GM21390 (cell line): ENCODE data around the gene STPG4.
"Not testable (repeated sequence)": the region's sequence is repeated elsewhere in the genome, so short reads cannot be mapped to it uniquely, and the experiment has no call there.

Source experiments
- ATAC-seq: cut with Tn5 transposase; IDR thresholded peaks from one replicate; pipeline ENCODE4 v1.9.1; 2021; ENCODE audit not compliant: unreplicated experiment

The STPG4 gene

DNA sequence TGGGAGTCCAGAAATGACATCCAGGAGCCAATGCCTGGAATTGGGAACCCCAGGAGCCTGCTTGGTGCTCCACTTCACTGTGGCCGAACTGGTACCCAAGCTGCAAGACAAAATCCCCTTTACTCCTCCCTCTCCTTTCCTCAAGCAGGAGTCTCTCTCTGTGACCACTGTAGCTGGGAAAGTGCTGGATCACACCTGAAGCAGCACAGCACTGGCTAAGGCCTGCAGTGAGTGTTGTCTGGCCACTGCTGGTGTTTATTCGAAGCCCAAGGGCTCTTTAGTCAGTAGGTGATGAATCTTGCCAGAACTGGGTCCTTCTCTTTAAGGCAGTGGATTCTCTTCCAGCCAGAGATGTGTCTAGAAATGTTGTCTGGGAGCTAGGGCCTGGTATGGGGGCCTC, 26.4 kb downstream of the STPG4 start:
- no peak for ATAC-seq

DNA sequence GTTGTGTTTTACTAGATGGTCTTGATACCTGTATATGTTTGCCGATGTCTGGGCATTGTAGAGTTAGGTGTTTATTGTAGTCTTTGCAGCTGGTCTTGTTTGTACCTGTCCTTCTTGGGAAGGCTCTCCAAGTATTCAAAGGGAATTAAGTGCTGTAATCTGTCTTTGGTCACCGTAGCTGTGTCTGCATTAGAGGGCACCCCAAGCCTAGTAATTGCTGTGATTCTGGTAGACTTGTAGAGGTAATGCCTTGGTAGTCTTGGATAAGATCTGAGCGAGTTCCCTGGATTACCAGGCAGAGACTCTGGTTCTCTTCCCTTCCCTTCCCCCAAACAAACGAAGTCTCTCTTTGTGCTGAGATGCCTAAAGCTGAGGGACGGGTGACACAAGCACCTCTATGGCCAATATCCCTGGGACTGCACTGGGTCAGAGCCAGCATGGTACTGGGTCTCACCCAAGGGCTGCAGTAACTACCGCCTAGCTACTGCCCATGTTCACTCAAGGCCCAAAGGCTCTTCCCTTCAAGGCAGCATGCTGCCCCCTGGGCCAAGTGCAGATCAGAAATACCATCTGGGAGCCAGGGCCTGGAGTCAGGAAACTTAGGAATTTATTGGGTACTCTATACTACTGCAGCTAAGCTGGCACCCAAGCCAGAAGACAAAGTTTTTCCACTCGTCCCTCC, 27.1 kb downstream of the STPG4 start:
- ATAC-seq: no peak

DNA sequence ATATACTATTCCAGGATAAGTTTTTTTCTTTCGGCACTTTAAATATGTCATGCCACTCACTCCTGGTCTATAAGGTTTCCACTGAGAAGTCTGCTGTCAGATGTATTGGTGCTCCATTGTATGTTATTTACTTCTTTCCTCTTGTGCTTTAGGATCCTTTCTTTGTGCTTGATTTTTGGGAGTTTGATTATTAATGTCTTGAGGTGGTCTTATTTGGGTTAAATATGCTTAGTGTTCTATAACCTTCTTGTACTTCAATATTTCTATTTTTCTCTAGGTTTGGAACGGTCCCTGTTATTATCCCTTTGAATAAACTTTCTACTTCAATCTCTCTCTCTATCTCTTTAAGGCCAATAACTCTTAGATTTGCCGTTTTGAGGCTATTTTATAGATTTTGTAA, 28.3 kb downstream of the STPG4 start:
- ATAC-seq: no peak

DNA sequence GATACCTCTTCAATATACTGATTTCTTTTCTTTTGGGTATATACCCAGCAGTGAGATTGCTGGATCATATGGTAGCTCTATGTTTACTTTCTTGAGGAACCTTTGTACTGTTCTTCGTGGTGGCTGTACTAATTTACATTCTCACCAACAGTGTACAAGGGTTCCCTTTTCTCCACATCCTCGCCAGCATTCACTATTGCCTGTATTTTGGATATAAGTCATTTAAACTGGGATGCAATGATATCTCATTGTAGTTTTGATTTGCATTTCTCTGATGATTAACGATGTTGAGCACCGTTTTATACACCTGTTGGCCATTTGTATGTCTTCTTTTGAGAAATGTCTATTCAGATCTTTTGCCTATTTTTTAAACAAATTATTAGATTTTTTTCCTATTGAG, 30.4 kb downstream of the STPG4 start:
- ATAC-seq: not testable (repeated sequence)

DNA sequence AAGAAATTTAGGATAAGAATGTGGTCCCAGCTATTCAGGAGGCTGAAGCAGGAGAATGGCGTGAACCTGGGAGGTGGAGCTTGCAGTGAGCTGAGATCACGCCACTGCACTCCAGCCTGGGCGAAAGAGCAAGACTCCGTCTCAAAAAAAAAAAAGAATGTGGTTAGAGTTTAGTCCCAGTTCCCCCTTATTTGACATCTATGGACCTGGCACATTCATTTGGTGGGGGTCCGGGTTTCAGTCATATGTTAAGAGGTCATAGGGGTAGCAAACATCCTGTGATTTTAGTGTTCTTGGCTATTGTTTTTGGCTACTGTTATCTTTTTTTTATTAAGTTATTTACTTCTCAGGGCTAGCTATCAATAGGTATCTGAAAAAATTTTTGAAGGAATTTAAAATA, 34.7 kb downstream of the STPG4 start:
- ATAC-seq: not testable (repeated sequence)

DNA sequence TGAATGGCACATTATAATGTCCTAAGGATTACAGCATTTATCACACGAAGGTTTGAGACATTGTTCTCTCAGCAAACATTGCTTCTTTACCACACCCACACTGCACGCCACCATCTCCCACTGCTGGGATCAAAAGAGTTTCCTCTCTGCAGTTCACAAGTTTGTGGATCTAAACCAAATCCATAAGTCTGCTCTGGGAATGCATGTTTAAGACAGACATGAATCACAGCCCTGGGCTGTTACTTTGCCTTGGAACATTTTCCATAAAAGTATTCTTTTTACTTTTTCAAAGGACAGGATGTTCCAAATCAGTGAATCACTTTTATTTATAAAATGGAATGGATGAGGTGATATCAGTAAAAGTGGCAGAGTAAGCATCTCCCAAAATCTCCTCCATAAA, 36.1 kb downstream of the STPG4 start:
- no peak for ATAC-seq

DNA sequence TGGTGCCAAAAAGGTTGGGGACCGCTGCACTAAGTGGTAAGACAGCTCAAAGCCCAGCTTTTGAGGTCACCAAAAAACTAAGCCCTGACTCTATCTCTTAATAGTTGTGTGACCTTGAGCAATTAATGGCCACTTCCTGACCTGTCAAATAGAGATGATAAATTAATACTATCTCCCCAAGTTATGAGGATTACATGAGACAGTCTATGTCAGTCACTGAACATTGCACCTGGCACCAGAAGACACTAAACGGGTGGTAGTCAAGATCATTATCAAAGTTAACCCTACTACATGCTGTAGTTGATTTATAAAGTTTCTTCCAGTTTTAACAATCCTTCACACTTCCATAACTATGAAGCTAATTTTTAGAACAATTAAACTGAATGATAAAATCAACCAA, 36.5 kb downstream of the STPG4 start:
- ATAC-seq: no peak

DNA sequence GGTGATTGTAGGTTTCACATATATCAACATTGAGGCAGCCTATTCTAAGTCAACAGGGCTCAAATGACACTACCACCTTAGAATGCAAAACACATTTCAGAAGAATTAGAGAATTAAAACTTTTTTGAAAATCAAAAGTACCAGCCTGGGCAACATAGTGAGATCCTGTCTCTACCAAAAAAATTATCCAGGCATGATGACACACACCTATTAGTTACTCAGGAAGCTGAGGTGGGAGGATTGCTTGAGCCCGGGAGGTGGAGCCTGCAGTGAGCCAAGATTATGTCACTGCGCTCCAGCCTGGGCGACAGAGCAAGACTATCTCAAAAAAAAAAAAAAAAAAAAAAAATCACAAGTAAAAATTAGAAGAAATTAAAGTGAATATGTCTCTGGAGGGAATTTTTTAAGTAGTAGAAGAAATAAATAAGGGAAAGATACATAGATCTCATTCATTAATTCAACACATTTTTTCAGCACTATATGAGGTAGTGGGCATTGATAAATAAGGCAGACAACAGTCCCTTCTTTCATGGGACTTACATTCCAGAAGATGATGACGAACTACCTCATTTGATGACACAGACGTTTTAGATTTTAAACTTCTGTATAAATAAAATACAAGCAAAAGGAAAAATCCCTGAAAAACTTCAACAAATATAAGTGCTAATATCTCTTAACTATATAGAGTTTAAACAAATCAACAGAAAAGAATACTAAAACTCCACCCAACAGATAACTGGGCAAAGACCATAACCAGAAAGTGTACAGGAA, 42.3 kb downstream of the STPG4 start:
- ATAC-seq: no peak

DNA sequence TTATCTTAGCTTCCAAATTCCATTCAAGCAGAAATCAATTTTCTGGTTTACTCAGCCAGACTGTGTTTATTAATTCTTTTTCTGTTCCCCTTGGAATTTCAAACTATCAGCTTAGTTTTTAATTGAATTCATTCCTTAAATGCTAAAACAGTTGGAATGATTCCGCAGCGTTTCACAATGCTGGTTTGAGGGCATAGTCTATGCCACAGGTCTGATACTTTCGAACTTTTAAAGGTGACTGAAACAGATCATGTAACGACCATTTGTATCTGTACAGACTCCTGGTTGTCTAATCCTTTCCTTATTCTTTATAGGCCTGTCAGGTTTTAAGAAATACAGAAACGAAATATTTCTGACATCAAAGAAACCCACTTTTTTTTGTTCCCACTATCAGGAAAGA, 45.4 kb downstream of the STPG4 start:
- no peak for ATAC-seq

DNA sequence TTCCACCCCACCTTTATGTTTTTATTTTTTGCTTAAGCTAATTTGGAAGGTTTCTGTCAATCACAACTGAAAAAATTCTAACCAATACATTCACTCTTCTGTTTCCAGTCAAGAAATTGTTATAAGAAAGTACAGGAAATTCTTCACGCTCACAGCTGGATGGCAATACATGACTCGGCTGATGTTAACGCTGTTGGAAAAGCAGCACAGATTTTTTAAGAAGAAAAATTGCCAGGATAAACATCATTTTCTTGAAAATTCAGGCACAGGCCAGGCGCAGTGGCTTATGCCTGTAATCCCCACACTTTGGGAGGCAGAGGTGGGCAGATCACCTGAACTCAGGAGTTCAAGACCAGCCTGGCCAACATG, 46.1 kb downstream of the STPG4 start:
- ATAC-seq: no peak

DNA sequence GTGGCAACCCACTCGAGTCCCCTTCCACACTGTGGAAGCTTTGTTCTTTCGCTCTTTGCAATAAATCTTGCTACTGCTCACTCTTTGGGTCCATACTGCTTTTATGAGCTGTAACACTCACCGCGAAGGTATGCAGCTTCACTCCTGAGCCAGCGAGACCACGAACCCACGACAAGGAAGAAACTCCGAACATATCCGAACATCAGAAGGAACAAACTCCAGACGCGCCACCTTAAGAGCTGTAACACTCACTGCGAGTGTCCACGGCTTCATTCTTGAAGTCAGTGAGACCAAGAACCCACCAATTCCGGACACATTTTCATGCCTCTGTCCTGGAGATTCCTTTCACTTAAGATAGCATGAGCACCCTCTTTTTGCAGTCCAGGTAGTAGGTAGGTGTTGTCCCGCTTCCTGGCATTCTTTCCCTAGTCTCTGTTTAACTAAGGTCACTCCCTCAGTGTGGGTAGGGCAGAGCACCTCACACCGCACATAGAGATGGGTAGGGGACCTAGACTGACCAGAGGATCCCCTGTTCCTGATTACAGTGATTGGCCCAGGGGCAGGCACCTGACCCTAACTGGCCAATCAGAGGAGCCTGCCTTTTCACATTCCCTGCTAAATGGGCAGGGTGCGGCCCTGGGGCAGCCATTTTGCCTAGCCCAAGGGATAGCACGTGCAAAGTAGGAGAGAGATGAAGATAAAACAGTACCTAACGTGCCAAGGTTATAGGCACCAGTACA, 46.7 kb downstream of the STPG4 start:
- ATAC-seq: not testable (repeated sequence)

DNA sequence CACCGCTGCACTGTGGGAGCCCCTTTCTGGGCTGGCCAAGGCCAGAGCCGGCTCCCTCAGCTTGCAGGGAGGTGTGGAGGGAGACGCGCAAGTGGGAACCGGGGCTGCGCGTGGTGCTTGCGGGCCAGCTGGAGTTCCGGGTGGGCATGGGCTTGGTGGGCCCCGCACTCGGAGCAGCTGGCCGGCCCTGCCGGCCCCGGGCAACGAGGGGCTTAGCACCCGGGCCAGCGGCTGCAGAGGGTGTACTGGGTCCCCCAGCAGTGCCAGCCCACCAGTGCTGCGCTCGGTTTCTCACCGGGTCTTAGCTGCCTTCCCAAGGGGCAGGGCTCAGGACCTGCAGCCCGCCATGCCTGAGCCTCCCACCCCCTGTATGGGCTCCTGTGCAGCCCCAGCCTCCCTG, 47.9 kb downstream of the STPG4 start:
- not testable (repeated sequence) for ATAC-seq

DNA sequence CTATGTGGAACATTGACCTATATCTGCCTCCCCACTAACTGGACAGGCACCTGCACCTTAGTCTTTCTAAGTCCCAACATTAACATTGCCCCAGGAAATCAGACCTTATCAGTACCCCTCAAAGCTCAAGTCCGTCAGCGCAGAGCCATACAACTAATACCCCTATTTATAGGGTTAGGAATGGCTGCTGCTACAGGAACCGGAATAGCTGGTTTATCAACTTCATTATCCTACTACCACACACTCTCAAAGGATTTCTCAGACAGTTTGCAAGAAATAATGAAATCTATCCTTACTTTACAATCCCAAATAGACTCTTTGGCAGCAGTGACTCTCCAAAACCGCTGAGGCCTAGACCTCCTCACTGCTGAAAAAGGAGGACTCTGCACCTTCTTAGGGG, 48.9 kb downstream of the STPG4 start:
- ATAC-seq: not testable (repeated sequence)

DNA sequence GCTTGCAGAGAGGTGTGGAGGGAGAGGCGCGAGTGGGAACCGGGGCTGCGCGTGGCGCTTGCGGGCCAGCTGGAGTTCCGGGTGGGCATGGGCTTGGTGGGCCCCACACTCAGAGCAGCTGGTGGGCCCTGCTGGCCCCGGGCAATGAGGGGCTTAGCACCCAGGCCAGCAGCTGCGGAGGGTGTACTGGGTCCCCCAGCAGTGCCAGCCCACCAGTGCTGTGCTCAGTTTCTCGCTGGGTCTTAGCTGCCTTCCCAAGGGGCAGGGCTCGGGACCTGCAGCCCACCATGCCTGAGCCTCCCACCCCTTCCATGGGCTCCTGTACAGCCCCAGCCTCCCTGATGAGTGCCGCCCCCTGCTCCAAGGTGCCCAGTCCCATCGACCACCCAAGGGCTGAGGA, 55.4 kb downstream of the STPG4 start:
- not testable (repeated sequence) for ATAC-seq

DNA sequence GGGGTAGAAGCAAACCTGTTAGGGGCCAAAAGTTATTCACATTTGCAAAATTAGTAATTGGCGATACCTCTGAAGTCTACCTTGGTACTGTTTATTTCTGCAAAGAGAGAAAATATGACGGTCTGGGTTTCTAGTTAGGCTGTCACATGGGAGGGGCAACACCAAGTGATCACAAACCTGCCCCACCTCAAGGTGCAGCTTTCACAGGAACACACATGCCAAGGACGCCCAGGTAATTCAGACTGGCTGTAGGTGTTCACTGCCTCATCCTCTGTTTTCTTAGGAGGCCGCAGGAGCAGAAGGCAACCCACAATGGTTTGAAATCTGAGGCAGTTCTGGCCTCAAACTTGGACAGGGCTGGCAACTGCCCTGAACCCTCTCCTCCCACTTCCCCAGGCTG, 56.2 kb downstream of the STPG4 start:
- no peak for ATAC-seq

DNA sequence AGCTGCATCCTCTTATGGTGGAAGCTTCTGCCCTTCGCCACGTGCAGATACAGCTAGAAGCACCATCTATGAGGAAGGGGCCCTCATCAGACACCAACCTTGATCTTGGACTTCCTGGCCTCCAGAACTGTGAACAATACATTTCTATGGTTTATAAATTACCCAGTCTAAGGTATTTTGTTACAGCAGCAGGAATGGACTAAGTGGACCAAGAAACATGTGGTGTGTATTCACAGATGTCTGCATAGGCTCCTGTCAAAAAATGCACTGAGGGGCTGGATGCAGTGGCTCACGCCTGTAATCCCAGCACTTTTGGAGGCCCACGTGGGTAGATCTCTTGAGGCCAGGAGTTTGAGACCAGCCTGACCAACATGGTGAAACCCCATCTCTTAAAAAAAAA, 57.5 kb downstream of the STPG4 start:
- no peak for ATAC-seq

DNA sequence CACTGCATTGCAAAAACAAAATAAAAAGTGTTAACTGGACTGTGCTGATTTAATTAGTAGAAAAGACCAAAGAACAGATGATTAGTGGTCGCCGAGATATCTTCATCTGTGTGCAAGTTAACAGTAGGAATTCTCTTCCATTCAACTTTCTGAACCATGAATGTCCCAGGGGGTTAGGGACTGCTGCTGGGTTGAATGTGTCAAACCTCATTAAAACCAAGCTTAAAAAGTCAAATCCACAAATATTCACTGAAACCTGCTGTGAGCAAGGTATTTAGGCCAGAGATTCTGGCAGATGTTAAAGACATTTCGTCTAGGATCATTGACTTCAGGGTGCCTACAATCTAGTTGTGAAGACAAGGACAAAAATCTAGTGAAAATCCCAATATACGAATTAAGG, 58.7 kb downstream of the STPG4 start:
- ATAC-seq: no peak

DNA sequence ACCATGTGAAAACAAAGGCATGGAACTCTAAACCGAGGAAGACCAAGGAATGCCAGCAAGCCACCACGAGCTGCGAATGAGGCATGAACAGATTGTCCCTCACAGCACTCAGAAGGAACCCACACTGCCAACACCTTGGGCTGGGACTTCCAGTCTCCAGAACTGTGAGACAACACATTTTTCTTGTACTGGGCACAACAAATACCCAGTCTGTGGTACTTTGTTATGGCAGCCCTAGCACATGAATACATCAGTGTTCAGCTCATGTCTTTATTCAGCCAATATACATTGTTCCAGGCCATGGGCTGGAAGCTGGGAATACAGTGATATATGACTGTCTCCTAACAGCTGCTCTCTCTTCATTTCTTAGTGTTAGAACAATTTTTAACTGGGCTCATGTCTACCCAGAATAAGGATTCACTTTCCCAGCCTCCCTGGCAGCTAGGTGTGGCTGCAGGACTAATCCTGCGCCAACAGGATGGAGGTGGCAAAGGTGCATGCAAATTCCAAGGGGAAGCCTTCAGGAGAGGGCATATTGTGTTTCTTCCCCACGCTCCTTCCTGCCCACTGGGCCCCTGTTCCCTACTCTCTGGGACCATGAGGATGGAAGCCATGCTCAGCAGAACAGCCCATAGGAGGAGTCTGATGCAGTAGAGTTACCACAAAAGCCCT, 59.6 kb downstream of the STPG4 start:
- ATAC-seq: no peak

DNA sequence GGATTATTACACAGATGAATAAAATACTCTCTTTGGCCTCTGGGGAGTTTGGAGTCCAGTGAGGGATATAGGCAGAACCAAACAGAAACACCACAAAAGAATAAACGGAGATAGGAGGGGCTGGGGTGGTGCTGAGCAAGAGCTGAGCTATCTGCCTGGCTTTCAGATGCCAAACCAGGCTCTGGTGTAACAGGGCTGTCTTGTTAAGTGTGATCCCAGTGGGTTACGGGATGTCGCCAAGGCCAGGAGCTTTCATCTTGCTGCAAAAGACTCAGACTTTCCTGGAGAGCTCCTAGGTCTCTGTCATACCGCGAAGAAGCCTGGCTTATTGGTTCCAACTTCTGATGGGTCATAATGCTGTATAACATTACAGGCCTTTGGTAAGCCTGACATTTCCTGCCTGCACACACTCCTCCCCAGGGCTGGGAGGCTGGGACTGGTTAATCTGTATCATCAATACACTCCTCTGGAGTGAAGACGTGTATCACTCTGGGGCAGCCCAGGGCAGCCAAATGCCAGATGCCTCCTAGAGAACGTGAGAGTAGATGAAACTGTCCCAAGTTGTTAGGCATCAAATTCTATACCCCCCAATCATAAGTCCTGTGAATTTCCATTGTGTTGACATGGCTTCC, 60.5 kb downstream of the STPG4 start:
- no peak for ATAC-seq

DNA sequence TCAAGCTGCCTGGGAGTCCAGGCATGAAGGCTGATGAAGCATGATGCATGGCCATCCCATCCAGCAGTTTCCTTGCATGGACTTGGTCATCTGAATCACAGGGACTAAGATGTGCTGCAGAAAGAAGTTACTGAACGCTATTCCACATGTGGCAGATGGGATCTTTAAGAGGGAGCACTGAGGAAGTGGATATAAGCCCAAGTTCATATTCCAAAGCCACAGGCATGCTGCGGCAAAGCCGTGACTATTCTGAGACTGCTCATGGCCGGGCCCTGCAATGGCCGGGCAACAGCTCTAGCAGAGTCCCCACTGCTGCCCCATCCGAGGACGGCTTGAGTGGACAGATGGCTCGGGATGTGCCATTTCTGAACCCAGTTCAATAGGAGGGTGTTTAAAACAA, 61.5 kb downstream of the STPG4 start:
- no peak for ATAC-seq

DNA sequence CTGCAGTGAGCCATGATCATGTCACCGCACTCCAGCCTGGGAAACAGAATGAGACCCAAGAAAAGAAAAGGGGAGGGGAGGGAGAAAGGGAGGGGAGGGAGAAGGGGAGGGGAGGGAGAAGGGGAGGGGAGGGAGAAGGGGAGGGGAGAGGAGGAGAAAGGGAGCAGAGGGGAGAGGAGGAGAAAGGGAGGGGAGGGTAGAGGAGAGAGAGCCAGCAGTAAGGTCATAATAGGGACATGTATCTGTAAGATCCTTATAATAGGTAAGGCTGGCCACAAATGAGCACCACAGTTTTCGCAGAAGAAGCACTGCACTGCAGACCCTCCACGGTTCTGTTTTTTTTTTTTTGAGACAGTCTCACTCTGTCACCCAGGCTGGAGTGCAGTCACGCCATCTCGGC, 62.6 kb downstream of the STPG4 start:
- no peak for ATAC-seq
